GM12874 (cell line): ENCODE results near the gene TAS2R38.

Source experiments
- TF ChIP-seq, protein P1 (sequence below): IDR thresholded peaks from 2 replicates; pipeline ENCODE4 v1.5.1; 2011; ENCODE audit warnings: low read depth, mild to moderate bottlenecking, control low read depth, low read length, moderate library complexity; ENCODE audit not compliant: insufficient read depth

TAS2R38 gene

DNA sequence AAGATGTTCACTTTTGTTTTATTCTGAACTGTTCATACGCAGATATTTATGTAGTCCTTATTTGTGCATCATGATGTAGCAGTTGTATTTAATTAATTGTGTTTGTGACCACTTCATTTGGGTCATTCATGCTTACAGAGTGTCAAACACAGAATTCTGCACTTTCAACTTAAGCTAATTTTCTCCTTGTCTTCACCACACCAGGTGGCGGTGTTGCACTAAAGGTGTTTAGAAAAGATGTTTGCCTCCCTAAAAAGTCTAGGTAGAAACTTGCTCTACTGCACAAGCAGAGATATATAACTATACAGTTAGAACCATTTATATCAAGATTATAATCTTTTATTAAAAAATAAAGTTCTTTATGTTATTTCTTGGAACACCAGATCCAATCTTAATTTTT, 1.3 kb upstream of the TAS2R38 start:
- TF ChIP-seq, protein P1, sequence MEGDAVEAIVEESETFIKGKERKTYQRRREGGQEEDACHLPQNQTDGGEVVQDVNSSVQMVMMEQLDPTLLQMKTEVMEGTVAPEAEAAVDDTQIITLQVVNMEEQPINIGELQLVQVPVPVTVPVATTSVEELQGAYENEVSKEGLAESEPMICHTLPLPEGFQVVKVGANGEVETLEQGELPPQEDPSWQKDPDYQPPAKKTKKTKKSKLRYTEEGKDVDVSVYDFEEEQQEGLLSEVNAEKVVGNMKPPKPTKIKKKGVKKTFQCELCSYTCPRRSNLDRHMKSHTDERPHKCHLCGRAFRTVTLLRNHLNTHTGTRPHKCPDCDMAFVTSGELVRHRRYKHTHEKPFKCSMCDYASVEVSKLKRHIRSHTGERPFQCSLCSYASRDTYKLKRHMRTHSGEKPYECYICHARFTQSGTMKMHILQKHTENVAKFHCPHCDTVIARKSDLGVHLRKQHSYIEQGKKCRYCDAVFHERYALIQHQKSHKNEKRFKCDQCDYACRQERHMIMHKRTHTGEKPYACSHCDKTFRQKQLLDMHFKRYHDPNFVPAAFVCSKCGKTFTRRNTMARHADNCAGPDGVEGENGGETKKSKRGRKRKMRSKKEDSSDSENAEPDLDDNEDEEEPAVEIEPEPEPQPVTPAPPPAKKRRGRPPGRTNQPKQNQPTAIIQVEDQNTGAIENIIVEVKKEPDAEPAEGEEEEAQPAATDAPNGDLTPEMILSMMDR = no peak

DNA sequence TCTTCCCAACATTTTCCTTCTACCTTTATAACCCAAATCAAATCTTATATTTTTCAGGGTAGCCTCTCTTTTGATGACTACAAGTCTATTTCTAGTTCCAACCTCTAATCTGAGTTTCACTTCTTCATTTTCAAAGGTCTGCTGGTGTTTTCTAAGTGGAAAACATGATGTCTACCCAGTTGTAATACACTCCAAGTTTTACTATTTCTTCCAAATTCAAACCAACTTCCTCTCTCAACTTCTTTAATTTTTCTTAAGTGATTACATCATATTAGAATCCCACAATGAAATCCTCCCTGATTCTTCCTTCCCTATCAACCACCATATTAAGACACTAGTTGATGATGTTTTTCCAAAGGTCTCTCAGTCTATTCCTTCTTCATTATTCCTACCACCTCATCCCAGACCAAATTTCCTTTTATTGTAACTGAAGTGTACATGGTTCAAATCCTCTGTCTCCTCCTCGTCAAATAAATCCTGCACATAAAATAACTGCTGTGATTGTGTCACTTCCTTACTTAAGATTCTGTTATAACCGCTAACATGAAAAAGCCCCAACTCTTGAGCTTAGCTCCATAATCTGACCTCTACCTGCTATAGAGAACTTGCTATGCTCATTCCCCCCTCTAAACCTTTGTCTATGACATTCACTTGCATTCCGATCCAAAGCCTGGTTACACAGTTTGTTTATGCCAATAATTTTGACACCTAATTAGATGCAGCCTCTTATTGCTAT, 12.7 kb downstream of the TAS2R38 start:
- TF ChIP-seq, protein P1 = no peak

DNA sequence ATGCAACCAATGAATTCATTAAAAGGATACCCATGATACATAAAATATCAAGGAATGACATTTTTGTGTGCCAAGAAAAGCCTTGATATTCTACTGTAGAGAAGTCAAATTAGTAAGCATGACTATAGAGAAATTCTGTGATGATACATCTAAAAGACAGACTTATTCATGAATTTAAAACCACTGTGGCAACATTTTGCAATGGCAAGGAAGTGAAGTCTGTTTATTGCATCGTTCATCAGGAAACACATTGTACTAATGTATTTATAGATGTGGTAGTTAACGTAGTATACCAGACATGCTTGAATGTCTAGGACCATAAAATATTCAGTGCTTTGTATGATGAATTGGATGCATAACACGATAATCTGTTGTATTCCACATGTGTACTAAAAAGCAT, 17.5 kb downstream of the TAS2R38 start:
- TF ChIP-seq, protein P1 = no peak

DNA sequence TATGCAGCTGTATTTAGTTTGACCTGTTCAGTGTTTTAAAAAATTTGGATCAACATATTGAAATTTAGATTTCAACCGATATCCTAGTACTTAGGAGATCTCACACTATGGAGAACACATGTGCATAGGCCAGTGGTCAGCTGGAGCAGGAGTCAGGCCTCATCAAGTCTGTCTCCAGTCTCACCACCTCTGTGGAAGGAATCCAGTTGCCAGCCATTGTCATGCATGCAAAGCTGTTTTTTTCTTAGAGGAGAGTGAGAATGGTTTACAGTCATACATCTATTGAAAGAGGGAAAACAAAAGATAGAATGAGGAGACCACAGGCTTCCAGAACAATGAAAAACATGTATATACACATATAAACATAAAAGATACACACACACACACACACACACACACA, 19.2 kb downstream of the TAS2R38 start:
- TF ChIP-seq, protein P1 = no peak

DNA sequence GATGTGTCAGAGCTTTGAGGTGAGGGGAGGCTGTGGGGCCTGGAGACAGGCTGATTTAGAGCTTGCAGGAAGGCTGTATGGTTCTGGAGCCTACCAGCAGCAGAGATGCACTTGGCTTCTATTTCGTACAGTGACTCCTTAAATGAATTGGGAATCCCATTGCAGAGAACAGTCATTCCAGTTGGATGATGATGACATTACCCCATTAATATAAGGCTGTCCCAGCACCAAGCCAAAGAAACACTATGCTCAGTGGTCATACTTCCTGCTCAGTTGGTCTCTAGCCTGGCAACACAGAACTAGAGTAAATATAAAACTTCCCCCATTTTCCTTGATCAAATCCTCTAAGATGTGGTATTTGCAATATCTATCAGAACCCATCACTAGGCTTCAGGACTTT, 21.1 kb downstream of the TAS2R38 start:
- TF ChIP-seq, protein P1 = no peak

DNA sequence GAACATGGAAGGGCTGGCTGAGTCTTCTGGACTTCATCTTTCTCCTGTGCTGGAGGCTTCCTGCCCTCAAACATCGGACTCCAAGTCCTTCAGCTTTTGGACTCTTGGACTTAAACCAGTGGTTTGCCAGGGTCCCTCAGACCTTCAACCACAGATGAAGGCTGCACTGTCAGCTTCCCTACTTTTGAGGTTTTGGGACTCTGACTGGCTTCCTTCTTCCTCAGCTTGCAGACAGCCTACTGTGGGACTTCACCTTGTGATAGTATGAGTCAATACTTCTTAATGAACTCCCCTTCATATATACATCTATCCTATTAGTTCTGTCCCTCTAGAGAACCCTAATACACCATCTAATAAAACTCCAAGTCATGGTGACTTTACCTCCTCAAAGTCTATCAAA, 22.8 kb downstream of the TAS2R38 start:
- TF ChIP-seq, protein P1 = no peak

DNA sequence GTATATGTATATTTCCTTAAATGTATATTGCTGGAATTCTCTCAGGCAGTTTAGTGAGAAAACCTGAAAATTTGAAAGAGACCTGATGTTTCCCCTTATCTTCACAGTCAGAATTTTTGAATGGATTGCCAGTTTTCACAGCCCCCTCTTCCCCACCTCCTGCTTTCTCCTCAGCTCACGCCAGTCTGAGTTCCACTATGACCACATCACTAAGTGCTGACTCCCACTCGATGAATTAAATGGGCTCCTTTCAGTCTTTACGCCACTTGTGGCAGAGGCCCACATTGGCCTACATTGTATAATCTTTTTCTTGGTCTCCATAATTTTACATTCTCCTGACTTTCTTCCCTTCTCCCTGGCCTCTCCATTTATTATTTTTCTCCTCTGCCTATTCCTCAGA, 23.7 kb downstream of the TAS2R38 start:
- TF ChIP-seq, protein P1 = no peak

DNA sequence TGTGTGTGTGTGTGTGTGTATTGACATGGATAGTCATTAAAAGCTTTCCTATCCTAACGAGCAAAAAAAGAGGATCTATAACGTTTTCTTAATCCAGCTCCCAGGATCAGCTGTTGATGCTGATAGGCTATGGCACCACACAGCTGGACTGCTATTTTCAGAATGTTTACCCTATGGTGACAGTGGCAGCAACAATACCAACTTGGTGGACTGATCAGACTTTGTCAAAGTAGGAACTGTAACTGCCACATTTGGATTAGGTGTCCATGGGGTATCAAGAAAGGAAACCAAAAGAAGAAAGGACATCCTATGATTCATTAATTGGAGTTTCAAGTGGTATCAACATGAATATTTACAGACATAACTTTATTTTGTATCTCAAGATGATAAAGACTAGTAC, 24.1 kb downstream of the TAS2R38 start:
- TF ChIP-seq, protein P1 = no peak
